GM19025 (cell line): Measurements from ENCODE around the gene BLOC1S4.
"Not testable (repeated sequence)": the region's sequence is repeated elsewhere in the genome, so short reads cannot be mapped to it uniquely, and the experiment has no call there.

Source experiments
- ATAC-seq: cut with Tn5 transposase; IDR thresholded peaks from one replicate; pipeline ENCODE4 v1.9.1; 2021; ENCODE audit warnings: mild to moderate bottlenecking, low read depth, moderate library complexity; ENCODE audit not compliant: unreplicated experiment

The BLOC1S4 gene, protein sequence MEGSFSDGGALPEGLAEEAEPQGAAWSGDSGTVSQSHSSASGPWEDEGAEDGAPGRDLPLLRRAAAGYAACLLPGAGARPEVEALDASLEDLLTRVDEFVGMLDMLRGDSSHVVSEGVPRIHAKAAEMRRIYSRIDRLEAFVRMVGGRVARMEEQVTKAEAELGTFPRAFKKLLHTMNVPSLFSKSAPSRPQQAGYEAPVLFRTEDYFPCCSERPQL

DNA sequence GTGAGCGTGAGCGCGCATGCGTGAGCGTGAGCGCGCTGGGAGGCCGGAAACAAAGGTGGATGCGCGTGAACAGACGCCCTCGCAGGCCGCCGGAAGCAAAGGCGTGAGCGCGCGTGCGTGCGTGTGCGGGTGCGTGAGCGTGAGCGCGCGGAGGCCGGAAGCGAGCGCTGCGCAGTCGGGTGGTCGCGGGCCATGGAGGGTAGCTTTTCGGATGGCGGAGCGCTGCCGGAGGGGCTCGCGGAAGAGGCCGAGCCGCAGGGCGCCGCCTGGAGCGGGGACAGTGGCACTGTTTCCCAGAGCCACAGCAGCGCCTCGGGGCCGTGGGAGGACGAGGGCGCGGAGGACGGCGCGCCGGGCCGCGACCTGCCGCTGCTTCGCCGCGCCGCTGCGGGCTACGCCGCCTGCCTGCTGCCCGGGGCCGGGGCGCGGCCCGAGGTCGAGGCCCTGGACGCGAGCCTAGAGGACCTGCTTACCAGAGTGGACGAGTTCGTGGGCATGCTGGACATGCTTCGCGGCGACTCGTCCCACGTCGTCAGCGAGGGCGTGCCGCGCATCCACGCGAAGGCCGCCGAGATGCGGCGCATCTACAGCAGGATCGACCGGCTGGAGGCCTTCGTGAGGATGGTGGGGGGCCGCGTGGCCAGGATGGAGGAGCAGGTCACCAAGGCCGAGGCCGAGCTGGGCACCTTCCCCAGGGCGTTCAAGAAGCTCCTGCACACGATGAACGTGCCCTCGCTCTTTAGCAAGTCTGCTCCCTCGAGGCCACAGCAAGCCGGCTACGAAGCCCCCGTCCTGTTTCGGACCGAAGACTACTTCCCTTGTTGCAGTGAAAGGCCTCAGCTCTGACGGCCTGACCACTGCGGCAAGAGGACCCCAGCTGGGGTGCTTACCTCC lies at the start of gene BLOC1S4:
TSS of gene BLOC1S4 (plus strand) at position 157 of the 894 bp plus-strand sequence. CDS start at position 193, 36 bp downstream.
- ATAC-seq: peak; percentile 77

DNA sequence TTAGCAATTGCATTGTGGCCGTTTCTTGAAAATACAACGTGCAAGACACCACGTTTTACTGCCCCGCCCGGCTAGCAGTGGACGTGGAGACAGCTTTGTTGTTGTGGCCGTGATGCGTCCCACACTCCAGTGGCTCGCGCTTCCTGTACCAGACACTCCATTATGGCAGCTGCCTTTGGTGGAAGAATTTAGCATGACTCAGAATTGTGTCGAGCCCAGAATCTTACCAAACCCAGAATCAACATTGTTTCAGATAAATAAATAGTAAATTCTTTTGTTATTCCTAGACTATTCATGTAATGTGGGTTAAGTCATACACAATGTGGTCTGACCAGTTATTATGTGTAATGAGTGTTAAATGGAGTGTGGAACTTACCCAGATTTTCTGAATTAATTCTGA lies 47.6 kb upstream of the BLOC1S4 start:
- ATAC-seq: no peak

DNA sequence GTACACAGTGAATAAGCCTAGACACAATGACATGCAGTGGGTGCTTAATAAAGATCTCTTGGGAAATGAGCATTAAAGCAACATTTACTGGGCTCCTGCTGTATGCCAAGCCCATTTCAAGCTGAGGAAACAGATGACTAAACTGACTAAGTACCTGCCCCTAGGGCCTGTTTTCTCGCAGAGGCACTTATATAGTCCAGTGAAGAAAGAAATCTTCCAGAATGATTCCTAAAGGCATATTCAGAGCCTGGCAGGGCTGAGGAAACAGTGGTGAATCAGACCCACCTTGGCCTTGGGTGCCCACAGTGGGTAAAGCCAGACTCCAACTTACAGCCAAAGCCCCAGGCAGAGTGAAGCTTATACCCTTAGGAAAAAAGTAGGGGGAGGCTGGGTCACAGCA lies 44.3 kb upstream of the BLOC1S4 start:
- ATAC-seq: no peak

DNA sequence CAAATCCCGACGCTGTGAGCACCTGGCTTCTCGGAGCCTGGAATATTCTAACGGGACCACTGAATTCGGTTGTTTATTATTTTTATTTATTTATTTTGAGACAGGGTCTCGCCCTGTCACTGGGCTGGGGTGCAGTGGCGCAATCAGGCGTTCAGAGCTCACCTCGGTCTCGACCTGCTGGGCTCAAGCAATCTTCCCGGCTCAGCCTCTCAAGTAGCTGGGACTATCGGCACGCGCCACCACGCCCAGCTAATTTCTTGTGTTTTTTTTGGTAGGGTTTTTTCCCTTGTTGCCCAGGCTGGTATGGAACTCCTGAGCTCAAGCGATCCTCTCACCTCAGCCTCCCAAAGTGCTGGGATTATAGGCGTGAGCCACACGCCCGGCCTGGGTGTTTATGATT lies 43.8 kb upstream of the BLOC1S4 start:
- ATAC-seq: no peak

DNA sequence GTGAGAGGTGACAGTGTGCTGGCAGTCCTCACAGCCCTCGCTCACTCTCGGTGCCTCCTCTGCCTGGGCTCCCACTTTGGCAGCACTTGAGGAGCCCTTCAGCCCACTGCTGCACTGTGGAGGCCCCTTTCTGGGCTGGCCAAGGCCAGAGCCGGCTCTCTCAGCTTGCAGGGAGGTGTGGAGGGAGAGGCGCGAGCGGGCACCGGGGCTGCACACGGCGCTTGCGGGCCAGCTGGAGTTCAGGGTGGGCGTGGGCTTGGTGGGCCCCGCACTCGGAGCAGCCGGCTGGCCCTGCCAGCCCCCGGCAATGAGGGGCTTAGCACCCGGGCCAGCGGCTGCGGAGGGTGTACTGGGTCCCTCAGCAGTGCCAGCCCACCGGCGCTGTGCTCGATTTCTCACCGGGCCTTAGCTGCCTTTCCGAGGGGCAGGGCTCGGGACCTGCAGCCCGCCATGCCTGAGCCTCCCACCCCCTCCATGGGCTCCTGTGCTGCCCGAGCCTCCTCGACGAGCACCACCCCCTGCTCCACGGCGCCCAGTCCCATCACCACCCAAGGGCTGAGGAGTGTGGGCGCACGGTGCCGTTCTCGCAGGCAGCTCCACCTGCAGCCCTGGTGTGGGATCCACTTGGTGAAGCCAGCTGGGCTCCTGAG lies 43.3 kb upstream of the BLOC1S4 start:
- not testable (repeated sequence) for ATAC-seq

DNA sequence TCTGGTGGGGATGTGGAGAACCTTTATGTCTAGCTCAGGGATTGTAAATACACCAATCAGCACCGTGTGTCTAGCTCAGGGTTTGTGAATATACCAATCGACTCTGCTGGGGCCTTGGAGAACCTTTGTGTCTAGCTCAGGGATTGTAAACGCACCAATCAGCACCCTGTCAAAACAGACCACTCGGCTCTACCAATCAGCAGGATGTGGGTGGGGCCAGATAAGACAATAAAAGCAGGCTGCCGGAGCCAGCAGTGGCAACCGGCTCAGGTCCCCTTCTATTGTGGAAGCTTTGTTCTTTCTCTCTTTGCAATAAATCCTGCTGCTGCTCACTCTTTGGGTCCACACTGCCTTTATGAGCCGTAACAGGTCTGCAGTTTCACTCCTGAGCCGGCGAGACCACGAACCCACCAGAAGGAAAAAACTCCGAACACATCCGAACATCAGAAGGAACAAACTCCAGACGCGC lies 42.7 kb upstream of the BLOC1S4 start:
- not testable (repeated sequence) for ATAC-seq

DNA sequence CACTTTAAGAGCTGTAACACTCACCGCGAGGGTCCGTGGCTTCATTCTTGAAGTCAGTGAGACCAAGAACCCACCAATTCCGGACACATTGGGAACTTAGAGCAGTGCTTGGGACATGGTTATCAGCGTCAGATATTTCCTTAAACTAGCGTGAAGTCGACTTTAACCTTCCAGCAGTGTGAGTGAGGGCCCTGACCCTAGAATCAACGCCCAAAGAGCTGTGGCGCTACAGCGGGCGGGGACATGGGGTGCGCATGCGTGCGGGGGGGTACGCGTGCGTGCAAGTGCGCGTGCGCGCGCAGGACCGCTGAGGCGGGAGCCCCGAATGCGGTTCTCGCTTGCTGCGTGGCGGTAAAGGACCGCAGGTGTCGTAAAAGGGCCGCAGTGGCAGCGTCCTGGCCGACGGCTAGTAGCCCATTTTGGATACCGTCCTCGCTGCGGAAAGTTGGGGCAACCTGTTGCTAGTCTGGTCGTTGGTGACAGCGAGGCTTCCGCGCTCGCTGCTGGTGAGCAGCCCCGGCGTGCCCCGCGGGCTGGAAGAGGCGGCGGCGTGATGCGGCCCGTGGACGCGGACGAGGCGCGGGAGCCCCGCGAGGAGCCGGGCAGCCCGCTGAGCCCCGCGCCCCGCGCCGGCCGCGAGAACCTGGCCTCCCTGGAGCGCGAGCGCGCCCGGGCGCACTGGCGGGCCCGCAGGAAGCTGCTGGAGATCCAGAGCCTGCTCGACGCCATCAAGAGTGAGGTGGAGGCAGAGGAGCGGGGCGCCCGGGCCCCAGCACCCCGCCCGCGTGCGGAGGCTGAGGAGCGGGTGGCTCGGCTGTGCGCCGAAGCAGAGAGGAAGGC lies 42.1 kb upstream of the BLOC1S4 start:
- peak; percentile 75 for ATAC-seq

DNA sequence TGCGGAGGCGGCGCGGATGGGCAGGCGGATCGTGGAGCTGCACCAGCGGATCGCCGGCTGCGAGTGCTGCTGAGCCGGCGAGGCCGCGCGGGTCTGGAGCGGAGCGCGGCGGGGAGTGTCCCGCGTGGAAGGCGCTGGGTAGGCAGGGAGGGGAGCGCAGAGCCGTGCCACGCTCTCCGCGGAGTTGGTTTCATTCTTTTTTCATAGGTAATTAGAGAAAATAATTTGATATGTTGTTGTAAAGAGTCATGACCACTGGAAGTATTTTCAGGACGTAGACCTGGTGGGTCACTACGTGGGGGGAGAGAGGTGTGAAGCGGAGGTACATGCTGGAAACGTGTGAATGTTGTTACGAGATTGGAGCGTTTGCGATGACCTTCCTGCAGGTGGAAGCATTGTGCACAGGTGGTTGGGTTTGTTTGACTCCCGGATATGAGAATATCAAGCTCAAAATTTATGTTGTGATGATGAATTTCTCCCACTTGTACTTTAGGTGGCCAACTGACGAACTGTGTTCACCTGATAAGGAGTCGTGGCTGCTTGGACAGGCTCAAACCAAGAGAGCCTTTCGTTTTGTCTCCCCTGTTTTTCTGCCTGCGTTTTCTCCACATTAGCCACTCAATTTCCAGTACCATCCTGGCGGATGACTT lies 41.3 kb upstream of the BLOC1S4 start:
- peak; percentile 31 for ATAC-seq

DNA sequence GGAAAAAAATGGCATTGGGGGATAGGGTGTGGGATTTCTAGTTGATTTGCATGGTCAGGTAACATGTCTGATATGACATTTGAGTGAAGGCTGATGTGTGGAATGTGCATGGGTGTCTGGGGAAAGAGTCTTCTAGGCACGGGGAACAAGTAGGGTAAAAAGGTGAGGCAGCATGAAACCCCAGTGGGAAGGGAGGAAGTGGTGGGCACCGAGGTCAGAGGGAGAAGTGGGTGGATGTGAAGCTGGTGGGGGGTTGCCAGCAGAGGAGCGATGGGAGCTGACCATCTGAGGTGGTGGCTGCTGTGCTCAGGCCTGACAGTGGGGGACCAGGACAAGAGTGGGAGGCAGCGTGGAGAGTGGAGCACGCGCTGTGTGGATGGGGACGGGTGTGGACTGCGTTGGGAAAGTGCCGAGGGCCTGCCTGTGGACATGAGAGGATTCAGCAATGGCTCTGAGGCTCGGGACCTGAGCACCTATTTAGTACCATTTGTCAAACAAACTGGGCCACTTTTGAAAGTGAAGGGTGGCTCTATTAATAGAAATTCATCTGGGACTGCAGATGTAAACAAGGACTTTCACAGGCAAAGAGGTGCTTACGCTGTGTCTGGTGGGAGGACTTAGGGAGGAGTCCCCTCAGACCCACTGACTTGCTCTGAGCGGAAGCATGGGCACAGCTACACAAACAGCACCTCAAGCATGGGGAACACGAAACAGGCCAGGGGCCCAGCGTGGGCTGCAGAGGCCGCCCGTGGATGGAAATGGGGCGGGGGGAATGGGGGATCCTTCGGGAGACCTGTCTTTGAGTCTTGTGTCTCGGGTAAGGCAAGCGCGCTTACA lies 39.0 kb upstream of the BLOC1S4 start:
- ATAC-seq: no peak

DNA sequence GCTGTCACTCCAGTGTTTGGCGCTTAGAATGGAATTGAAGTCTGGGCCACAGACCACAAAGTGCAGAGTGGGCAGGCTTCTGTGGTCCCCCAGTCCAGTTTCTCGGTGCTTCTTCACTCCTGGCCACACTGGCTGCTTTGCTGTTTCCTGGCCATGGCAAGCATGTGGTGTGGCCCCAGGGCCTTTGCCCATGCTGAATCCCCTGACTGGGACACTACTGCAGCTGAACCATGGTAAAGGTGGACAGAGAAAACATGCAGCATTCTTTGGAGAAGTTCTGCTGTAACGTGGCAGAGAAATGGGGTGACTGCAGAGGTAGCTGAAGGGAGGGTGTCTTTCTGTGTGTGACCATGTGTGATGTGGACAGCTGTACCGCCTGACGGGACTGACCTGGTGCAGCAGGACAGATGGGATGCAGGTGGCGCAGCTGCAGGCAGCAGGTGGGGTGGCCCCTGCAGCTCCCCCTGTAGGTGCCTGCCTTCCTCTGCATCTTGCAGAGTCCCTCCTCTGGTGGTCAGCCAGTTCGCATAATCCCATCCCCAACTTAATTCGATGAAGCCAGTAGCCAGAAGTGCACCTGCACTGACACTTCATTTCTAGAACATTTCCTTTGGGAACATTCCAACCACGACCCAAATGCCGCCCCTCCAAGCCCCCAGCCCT lies 35.5 kb upstream of the BLOC1S4 start:
- no peak for ATAC-seq

DNA sequence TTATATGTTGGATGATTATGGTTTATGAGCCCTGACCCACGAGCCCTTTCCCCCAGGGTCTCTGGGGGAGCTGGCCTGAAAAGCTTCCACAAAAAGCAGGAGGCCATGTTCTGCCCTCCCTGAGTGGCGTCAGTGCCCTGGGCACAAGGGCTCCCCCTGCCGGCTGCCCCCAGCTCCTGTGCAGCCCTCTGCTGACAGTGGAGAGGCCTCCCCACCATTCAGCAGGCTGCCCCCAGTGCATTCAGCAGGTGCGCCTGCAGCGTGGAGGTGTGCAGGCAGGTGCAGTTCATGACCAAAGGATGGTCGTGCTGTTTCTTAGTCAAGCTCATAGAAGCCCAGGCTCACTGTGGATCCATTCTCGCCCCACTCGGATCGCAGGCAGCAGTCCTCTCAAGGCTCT lies 34.8 kb upstream of the BLOC1S4 start:
- ATAC-seq: no peak

DNA sequence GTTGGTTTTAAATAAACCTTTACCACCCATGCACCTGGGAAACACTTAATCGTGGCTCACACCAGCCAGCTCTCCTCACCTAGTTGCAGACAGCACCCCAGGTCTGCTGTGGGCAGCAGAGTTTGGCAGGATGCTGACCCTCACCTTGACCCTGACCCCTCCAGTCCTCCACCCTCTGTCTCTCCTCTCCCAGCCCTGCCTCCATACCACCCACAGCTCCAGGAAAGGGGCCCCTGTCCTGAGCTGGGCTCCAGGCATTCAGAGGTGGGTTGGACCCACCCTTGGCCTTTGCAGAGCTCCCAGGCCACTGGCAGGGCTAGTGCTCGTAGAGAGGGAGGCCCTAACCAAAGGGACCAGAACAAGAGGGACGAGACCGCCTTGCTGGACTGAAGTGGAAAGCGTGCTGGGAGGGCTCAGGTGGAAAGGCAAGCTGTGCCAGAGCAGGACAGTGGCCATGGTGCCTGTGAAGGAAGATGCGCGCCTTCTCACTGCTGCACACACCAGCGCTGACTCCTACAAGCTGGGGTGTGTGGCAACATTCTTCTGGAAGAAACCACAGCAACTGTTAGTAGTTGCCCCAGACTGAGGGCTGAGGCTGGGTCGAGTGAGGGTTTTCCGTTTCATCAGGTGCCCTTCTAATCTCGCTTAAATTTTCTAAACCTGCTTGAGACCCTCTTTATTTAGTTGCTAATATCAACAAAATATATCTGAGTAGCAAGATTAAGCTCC lies 32.9 kb upstream of the BLOC1S4 start:
- no peak for ATAC-seq

DNA sequence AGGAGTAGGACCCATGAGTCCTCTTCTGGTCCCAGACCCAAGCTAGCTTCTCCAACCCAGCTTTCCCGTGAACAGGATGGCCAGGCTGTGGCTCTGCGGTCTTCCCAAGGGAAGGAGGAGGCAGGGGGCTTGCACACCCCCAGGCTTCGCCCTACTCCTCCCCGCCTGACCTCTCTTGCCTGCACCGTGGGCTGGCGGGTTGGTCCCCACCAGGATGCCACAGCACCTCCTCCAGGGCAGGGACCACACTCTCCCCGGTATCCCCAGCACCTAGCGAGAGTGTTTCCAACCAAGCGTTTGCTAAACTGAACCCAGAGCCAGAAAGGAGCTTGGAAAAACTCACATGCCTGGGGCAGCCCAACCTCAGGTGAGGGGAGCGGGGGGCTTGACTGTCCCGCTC lies 31.3 kb upstream of the BLOC1S4 start:
- ATAC-seq: no peak

DNA sequence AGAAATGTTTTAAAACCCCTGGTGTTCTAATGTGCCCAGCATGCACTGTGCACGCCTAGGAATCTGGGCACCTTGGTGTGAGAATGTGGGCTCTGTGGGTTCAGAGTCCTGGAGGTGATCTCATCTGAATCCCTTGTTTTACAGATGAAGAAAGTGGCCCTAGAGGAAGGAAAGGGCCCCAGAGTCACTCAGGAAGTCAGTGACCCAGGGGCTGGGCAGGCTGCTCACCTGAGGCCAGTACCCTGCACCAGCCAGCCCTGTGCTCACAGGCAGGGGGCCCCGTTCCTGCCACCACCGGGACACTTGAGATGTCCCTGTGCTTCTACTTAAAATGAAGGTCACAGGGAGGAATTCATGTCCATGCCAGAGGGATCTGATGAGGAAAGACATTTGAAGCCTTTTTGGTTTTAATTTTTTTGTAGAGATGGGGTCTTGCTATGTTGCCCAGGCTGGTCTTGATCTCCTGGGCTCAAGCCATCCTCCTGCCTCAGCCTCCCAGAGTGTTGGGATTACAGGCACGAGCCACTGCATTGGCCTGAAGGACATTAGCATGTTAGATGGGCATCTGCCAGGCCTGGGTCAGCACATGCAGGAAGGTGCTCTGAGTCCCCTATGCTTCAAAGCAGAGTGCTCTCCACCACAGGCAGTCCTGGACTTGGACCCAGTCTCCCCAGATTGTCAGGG lies 29.7 kb upstream of the BLOC1S4 start:
- ATAC-seq: no peak

DNA sequence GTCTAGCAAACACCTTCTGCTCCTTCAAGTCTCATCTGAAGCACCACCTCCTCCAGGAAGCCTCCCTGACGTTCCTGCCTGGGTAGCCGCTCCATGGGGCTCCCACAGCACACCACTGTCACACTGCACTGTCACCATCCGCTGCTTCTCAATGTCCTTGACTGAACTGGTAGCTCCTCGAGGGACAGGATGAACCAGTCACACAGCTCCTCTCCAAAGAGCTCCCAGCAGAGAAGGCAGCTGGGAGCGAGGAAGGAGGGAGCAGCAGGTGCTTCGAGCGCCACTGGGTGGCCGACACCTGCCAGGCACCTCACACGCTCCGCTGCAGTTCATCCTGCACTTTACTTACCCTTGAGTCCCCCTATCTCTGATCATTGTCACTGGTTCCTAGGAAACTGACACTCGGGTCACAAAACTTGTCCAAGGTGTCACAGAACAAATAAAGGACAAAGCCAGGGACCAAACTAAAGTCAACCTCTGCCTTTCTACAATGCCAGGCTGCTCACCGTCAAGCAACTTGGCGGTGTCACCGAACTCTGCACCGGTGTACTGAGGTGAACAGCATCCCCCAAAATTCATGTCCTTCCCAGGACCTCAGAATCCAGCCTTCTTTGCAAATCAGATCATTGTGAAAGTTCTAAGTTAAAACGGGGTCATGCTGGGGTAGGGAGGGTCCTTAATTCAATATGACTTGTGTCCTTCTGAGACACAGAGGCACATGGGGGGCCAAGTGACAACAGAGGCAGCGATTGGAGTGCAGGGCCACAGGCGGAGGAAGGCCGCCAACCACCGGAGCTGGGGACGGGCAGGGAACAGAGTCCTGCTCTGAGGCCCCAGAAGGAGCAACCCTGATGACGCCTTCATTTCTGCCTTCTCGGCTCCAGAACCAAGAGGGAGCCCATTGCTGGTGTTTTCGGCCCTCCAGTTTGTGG lies 27.8 kb upstream of the BLOC1S4 start:
- no peak for ATAC-seq

DNA sequence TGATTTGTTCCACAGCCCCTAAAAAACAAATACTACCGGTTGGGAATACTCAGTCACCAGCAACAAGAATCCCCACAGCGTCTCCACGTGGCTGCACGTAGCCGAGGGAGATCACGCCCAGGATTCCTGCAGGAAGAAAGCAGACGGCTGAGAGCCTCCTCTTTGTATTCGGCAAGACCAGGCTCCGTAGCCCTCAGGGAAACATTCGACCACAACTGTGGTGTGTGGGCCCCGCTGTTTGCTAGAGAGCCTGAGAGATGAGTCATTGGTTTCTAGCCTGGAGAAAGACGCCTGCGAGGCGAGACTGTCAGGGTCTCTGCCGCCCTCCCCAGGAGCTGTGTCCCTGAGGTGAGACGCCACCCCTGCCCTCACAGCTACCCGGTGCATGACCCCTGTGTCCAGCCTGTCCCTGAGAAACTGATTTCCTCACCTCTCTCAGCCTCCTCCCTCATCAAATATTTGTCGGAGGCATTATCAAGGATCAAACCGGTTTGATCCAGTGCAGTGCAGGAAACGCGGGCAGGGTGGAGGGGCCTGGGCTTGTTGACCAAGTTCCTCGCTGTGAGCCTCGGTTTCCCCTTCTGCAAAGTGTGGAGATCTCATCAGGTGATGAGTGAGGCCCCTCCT lies 27.0 kb upstream of the BLOC1S4 start:
- no peak for ATAC-seq
